ENCODE results near the gene CDC42BPA. TPM values are rescaled to one million over a fixed set of nuclear protein-coding genes. Genes with fewer than 3 reads are reported as not detected.

CDC42BPA gene
- total RNA-seq, 1 experiment from 2014 or later = 30.1 TPM

DNA sequence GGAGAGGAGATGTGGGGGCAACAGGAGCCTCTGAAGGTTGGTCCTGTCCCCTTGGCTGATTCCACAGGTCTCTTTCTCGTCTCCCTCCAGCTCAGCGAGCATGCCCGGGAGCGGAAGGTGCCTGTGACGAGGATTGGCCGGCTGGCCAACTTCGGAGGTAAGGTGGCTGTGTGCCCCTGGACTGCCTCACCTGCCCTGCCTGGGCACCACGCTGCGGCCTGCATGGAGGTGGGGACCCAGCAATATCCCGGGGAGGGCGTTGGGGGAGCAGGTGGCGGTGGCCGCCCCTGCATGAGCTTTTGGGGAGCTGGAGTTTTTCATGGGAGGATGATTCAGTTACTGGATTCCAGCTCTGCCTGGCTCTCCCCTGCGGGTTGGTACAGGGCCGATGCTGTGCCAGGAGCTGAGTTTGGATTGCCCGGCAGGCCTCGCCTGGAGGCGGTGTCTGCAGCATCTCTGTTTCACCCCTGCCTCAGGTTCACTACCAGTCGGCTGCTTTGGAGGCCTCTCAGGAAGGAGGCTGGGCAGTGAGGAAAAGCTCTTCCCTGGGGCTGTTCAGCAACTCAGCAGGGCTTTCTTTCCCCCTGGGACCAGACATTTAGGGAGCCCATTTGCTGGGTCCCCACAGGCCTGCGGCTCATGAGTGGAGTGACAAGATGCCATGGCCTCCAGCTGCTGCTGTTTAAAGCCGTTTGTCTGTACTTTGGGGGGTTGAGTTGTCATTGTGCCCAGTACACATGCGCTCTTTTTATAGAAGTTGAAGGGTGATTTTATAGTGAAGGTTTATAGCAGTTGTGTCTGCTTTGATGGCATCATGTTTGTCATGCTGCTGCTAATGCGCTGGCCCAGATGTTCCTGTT, 352.5 kb downstream of the CDC42BPA start:
- no peaks in the 10 kb centered on the region for H3K27me3 Mint-ChIP-seq (ENCODE audit: low read depth)
- WGBS (ENCODE audit: extremely low coverage, insufficient read length, low lambda C conversion rate) = no CpG with 5 or more reads among the region's 23 CpGs
- no peak for TF ChIP-seq CTCF (conservative IDR thresholded peaks at IDR 0.05)

More for the DNA sequence above, 352.5 kb downstream of the CDC42BPA start:
- Histone ChIP-seq H2BK15ac (ENCODE audit: low read depth, low read length) (no peak overlapping the region), H3K23ac (ENCODE audit: insufficient read length, low read depth, low read length) (no peak overlapping the region), H4K20me1 (ENCODE audit: control insufficient read depth, insufficient read depth, insufficient read length) (no peaks in the 10 kb centered on the region), H3K27me3 (ENCODE audit: insufficient read depth, low read length) (no peaks in the 10 kb centered on the region), H2BK12ac (ENCODE audit: insufficient read length, low read depth, low read length) (no peak overlapping the region), H3K18ac (ENCODE audit: insufficient read length, low read depth, low read length) (no peak overlapping the region), H3K79me1 (ENCODE audit: insufficient read depth, low read depth, low read length, poor library complexity, severe bottlenecking) (no peaks in the 10 kb centered on the region), H3K79me2 (ENCODE audit: insufficient read depth, low read length) (no peaks in the 10 kb centered on the region; the same call in 1 of the 2 replicates), H2BK20ac (ENCODE audit: low read depth, low read length, poor library complexity, severe bottlenecking) (no peak overlapping the region), H3K27ac (ENCODE audit: insufficient read length, low read depth, low read length) (no peak overlapping the region), H3K4me2 (ENCODE audit: insufficient read depth, insufficient read length, low read length) (no peak overlapping the region), H3K56ac (ENCODE audit: insufficient read length, low read depth, low read length) (no peak overlapping the region), H4K5ac (ENCODE audit: insufficient read length, low read depth, low read length) (no peak overlapping the region), H4K8ac (replicated peaks; ENCODE audit: insufficient read length, low read depth, low read length) (no peak overlapping the region), H2AK5ac (ENCODE audit: insufficient read length, low read length) (no peak overlapping the region), H2BK120ac (ENCODE audit: low read depth, low read length, poor library complexity, severe bottlenecking) (no peak overlapping the region), H3K23me2 (ENCODE audit: insufficient read length, low read depth, low read length, poor library complexity, severe bottlenecking) (no peaks in the 10 kb centered on the region), H3K4me1 (ENCODE audit: insufficient read depth, low read length) (no peaks in the 10 kb centered on the region), H3K9me3 (ENCODE audit: control insufficient read depth, low read depth, low read length) (no peaks in the 10 kb centered on the region), H3T11ph (ENCODE audit: low read length) (no peak overlapping the region), H4K91ac (ENCODE audit: insufficient read length, low read depth, low read length) (no peak overlapping the region), H3K9ac (ENCODE audit: extremely low read depth, insufficient read length, low read length) (no peak overlapping the region), H2BK5ac (ENCODE audit: insufficient read length, low read length) (no peak overlapping the region), H3K14ac (ENCODE audit: insufficient read depth, low read length) (no peak overlapping the region), H2AFZ (ENCODE audit: low read length) (no peak overlapping the region), H3K4ac (ENCODE audit: low read depth, low read length) (no peak overlapping the region)
- Mint-ChIP-seq H3K4me3 (no peak overlapping the region), H3K36me3 (ENCODE audit: insufficient read depth in 1 of 3, low read depth in 3 of 3) (peaks cover 3 to 10% (median 8%) of the 10 kb centered on the region in 3 experiments; a peak in 5 of 7 replicates), H3K27ac (peak overlapping the region in 1 of 3 experiments; percentile 49; a peak in 1 of 7 replicates), H3K4me1 (peaks cover 0 to 3% of the 10 kb centered on the region in 2 experiments; a peak in 3 of 4 replicates), H3K9me3 (no peaks in the 10 kb centered on the region)
- DNase-seq = no peak

Data from H9 (cell line).